PC-9 (cell line): ENCODE measurements around the gene TECPR1. TPM values are rescaled to one million over a fixed set of nuclear protein-coding genes. Genes with fewer than 3 reads are reported as not detected.

Experiments
- BruUV-seq: library from RNA; stranded (reverse); fragments of 400-500 nt; replicated peaks from 2 replicates; lab custom pipeline; 2021; lab: Mats Ljungman, UMichigan
- CTCF ChIA-PET: fragments of 300-600 bp; sonication (Branson Sonifier 250); formaldehyde crosslinking; loops from one replicate; lab custom pipeline; 2022; ENCODE audit warnings: antibody characterized with exemption; lab: Charles Lee
- POLR2A ChIA-PET: fragments of 300-600 bp; sonication (Branson Sonifier 250); formaldehyde crosslinking; loops from one replicate; lab custom pipeline; 2022; ENCODE audit warnings: antibody characterized with exemption; ENCODE audit not compliant: unreplicated experiment; lab: Charles Lee
- DNase-seq, 2 experiments: peaks; one replicate each; pipeline versions ENCODE4 v3.0.0 to v3.0.0-alpha.2; 2015 to 2022; ENCODE audit warnings: mixed read lengths in 1 of 2
- H2AFZ ChIP-seq: fragments of 200-600 bp; sonication (generic); 2 replicates; pipeline ENCODE4 v1.8.1; 2017; ENCODE audit warnings: antibody characterized with exemption
- H3F3A ChIP-seq: fragments of 200-600 bp; sonication (generic); 2 replicates; pipeline ENCODE4 v1.8.1; 2017; ENCODE audit warnings: antibody characterized with exemption, mild to moderate bottlenecking, low read depth; ENCODE audit not compliant: insufficient read depth
- H3K27ac ChIP-seq: fragments of 200-600 bp; sonication (generic); 2 replicates; pipeline ENCODE4 v1.6.1; 2016; ENCODE audit warnings: mixed run types
- H3K27me3 ChIP-seq: fragments of 200-600 bp; sonication (generic); 2 replicates; pipeline ENCODE4 v1.6.1; 2016; ENCODE audit warnings: low read depth, mixed run types; ENCODE audit not compliant: insufficient read depth
- H3K36me3 ChIP-seq: fragments of 200-600 bp; sonication (generic); 2 replicates; pipeline ENCODE4 v1.6.1; 2016; ENCODE audit warnings: low read depth, mixed run types
- H3K4me1 ChIP-seq: fragments of 200-600 bp; sonication (generic); replicated peaks from 2 replicates; pipeline ENCODE4 v1.6.1; 2016; ENCODE audit warnings: mixed run types; ENCODE audit not compliant: insufficient read depth
- H3K4me2 ChIP-seq: fragments of 200-600 bp; sonication (generic); 2 replicates; pipeline ENCODE4 v1.6.1; 2017; ENCODE audit warnings: mixed run types
- H3K4me3 ChIP-seq: fragments of 200-600 bp; sonication (generic); 2 replicates; pipeline ENCODE4 v1.6.1; 2016; ENCODE audit warnings: mixed run types
- H3K79me2 ChIP-seq: fragments of 200-600 bp; sonication (generic); 2 replicates; pipeline ENCODE4 v1.6.1; 2017; ENCODE audit warnings: low read depth, mixed run types
- H3K9me2 ChIP-seq: fragments of 200-600 bp; sonication (generic); 2 replicates; pipeline ENCODE4 v1.8.1; 2017; ENCODE audit warnings: mild to moderate bottlenecking; ENCODE audit not compliant: insufficient read depth
- H3K9me3 ChIP-seq: fragments of 200-600 bp; sonication (generic); 2 replicates; pipeline ENCODE4 v1.8.1; 2016; ENCODE audit warnings: low read depth; ENCODE audit not compliant: insufficient read depth
- H4K20me1 ChIP-seq: fragments of 200-600 bp; sonication (generic); 2 replicates; pipeline ENCODE4 v1.8.1; 2017; ENCODE audit not compliant: insufficient read depth
- EZH2 ChIP-seq: fragments of 200-600 bp; sonication (generic); IDR thresholded peaks from 2 replicates; pipeline ENCODE4 v1.8.0; 2017; ENCODE audit warnings: antibody characterized with exemption, low read depth
- intact Hi-C: fragments of 100-400 bp; cut with micrococcal nuclease; formaldehyde crosslinking; loops from one replicate; pipeline ENCODE4 v1.10.0; 2022; ENCODE audit not compliant: unreplicated experiment
- total RNA-seq: library from RNA; stranded (reverse); gene quantifications from 2 replicates; pipeline ENCODE4 v1.2.3, GENCODE V29; 2021
- TF ChIP-seq, protein P1 (sequence below): fragments of 200-600 bp; sonication (generic); conservative IDR thresholded peaks from 2 replicates; pipeline ENCODE4 v1.6.1; 2017; ENCODE audit warnings: mixed run types, antibody characterized with exemption, mild to moderate bottlenecking, moderate library complexity

Gene TECPR1
- total RNA-seq, 1 experiment from 2014 or later, result 22.7 TPM

DNA sequence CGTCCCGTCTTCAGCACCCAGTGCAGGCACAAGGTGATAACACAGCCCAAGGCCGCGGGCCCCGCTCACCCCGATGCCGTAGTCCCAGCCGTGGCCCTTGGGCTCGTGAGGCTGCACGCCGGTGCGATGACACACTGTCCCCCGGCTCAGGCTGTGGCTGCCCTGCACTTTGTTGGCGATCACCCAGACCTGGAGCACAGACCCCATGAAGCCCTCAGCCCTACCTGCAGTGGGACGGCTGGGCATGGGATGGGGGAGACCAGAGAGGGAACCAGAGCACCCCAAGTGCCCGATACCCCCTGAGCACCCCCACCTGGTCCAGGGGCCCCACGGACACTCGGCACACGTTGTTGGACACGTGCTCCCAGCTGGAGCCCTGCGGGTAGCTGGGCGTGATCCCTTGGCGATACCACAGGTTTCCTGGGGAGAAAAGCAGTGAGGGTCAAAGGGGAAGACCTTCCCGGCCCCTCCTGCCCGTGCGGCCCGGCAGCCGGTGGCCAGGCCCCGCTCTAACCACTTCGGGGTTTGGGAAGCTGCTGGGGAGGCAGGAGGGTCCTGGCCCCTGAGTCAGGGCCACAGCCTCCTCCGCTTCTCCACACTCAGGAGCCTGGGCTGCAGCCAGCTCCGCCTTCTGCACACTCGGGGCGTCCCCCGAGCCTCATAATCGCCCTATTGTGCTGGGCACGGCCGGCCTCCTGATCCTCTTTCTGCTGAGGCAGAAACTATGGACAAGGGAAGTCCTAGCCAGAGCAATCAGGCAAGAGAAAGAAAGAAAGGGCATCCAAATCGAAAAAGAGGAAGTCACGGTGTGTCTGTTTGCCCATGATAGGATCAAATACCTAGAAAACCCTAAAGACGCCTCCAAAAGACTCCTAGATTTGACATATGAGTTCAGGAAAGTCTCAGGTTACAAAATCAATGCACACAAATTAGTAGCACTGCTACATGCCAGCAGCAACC, 34.1 kb downstream of the TECPR1 start:
- Histone ChIP-seq H3K27ac (no peak overlapping the region), H3K9me3 (no peaks in the 10 kb centered on the region), H2AFZ (no peak overlapping the region), H4K20me1 (no peaks in the 10 kb centered on the region), H3K27me3 (no peaks in the 10 kb centered on the region), H3F3A (peaks cover 9% of the 10 kb centered on the region; the same call in 1 of the 2 replicates), H3K4me3 (no peak overlapping the region), H3K4me1 (no peaks in the 10 kb centered on the region), H3K4me2 (no peak overlapping the region), H3K36me3 (no peaks in the 10 kb centered on the region), H3K9me2 (no peaks in the 10 kb centered on the region), H3K79me2 (no peaks in the 10 kb centered on the region)
- BruUV-seq, result no TSS peak
- no peak for DNase-seq
- ChIA-PET CTCF (no interaction called here), POLR2A (interaction anchor here (0.6 kb wide), 1 partner anchor 19 kb away, joined by 10 read pairs; no protein-coding TSS in a partner anchor)
- TF ChIP-seq EZH2, result no peak
- TF ChIP-seq, protein P1, sequence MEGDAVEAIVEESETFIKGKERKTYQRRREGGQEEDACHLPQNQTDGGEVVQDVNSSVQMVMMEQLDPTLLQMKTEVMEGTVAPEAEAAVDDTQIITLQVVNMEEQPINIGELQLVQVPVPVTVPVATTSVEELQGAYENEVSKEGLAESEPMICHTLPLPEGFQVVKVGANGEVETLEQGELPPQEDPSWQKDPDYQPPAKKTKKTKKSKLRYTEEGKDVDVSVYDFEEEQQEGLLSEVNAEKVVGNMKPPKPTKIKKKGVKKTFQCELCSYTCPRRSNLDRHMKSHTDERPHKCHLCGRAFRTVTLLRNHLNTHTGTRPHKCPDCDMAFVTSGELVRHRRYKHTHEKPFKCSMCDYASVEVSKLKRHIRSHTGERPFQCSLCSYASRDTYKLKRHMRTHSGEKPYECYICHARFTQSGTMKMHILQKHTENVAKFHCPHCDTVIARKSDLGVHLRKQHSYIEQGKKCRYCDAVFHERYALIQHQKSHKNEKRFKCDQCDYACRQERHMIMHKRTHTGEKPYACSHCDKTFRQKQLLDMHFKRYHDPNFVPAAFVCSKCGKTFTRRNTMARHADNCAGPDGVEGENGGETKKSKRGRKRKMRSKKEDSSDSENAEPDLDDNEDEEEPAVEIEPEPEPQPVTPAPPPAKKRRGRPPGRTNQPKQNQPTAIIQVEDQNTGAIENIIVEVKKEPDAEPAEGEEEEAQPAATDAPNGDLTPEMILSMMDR, result no peak
- intact Hi-C loops, result no loop called here

DNA sequence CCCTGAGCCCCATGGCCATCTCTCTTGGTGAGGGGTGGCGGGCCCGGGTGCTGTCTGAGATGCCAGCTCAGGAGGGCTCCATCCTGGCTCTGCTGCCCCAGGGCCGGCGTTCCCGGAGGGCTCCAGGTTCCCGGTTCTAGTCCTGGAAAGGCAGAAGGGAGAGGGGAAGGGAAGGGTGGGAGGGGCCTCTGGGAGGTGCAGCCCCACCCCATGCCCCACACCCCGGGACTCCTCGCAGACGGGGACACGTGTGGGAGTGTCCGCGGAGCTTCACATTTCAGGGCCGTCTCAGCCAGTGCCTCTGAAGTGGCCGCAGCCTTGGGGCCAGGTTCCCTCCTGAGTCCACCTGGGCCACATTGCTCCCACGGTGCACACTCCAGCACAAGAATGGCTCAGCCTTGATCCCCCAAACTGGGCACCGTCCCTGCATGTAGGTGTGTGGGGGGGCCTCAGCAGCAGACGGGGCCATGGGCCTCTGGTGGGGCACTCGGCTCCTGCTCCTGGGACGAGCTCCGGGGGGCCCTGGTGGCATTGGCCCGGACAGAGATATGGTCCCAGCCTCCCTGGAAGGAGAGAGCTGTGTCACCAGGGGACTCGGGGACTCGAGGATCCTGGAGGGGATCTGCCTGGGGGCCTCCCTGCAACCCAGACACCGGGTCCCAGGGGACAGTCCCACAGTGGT, 35.0 kb downstream of the TECPR1 start:
- no peaks in the 10 kb centered on the region for H3K9me2 ChIP-seq
- H3K4me1 ChIP-seq, result no peaks in the 10 kb centered on the region
- no peak for TF ChIP-seq EZH2
- TF ChIP-seq, protein P1, result no peak
- intact Hi-C loops, result no loop called here
- no peak overlapping the region for H3K4me3 ChIP-seq
- H3K27ac ChIP-seq, result no peak overlapping the region
- H3K27me3 ChIP-seq, result no peaks in the 10 kb centered on the region
- no peaks in the 10 kb centered on the region for H4K20me1 ChIP-seq
- no peak for DNase-seq
- H2AFZ ChIP-seq, result no peak overlapping the region
- H3K36me3 ChIP-seq, result no peaks in the 10 kb centered on the region
- no peaks in the 10 kb centered on the region for H3K79me2 ChIP-seq
- CTCF ChIA-PET, result no interaction called here
- H3K4me2 ChIP-seq, result no peak overlapping the region
- peaks cover 9% of the 10 kb centered on the region; the same call in 1 of the 2 replicates for H3F3A ChIP-seq
- POLR2A ChIA-PET, result no interaction called here
- BruUV-seq, result no TSS peak
- H3K9me3 ChIP-seq, result no peaks in the 10 kb centered on the region

DNA sequence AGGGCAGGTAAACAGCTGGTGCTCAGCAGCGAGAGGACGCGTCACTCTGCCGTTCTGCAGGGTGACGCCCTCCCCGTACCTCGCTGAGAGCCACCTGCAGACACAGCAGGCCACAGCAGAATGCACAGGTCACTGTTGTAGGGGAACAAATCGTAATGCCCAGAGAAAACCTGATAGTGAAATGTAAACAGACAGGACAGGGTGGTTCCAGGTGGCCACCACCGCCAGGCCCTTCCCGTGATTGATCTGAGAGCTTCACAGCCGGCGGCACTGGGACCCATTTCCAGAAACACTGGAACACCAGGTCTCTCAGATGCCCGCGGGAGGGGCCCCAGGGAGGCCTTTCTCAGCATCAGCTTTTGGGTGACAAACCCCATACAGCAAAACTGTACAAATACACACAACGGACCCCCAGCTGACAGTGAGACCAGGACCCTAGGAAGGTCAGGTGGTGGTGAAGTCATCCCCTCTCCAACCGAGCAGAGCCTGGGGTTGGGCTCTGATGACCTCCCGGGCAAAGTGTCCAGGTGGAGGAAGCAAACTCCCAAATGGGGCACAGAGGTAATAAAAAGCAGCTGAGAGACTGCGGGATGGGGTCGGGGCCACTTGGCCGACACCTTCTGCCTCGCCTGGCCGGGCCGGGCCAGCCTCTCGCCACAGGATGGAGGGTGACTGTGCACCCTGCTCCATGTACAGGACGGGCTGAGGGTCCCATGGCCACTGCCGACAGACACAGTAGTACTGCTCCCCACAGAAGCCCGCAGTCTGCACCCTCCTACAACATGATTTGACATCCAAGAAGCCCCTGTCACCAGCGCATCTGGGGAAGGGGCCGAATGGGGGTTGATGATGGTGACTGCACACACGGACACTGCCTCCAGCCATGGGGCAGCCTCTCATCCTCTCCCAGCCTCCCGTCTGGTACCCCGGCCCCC, 36.2 kb downstream of the TECPR1 start:
- Histone ChIP-seq H3F3A (peaks cover 9% of the 10 kb centered on the region; the same call in 1 of the 2 replicates), H3K27me3 (no peaks in the 10 kb centered on the region), H3K36me3 (no peaks in the 10 kb centered on the region), H3K9me2 (no peaks in the 10 kb centered on the region), H3K4me3 (no peak overlapping the region), H3K27ac (no peak overlapping the region), H3K79me2 (no peaks in the 10 kb centered on the region), H3K9me3 (no peaks in the 10 kb centered on the region), H3K4me1 (no peaks in the 10 kb centered on the region), H2AFZ (no peak overlapping the region), H3K4me2 (no peak overlapping the region), H4K20me1 (no peaks in the 10 kb centered on the region)
- ChIA-PET POLR2A (no interaction called here), CTCF (no interaction called here)
- DNase-seq, result no peak
- no TSS peak for BruUV-seq
- TF ChIP-seq EZH2, result no peak
- TF ChIP-seq, protein P1, result no peak
- intact Hi-C loops, result no loop called here
